Naive B cell (primary cell): ENCODE measurements around the gene C1QTNF1. TPM values are rescaled to one million over a fixed set of nuclear protein-coding genes. Genes with fewer than 3 reads are reported as not detected.
"Not testable (repeated sequence)": the region's sequence is repeated elsewhere in the genome, so short reads cannot be mapped to it uniquely, and the experiment has no call there.

Experiments
- ATAC-seq, 2 donors: fragments of 150-1000 bp; cut with Tn5 transposase; 2 replicates each; pipeline ENCODE4 v1.10.0; 2021; ENCODE audit warnings: low read depth in 2 of 2, mild to moderate bottlenecking in 2 of 2, moderate library complexity in 2 of 2
- DNase-seq: peaks from one replicate; pipeline ENCODE4 v3.0.0; 2022
- H3K27ac Mint-ChIP-seq, 6 donors: one replicate each; pipeline ENCODE4 v1.8.0; 2020 to 2022; ENCODE audit warnings: mild to moderate bottlenecking in 6 of 6, mixed read lengths in 6 of 6, moderate library complexity in 5 of 6, inconsistent platforms in 2 of 6
- H3K27me3 Mint-ChIP-seq, 3 donors: one replicate each; pipeline ENCODE4 v1.8.0; 2021 to 2022; ENCODE audit warnings: mixed read lengths in 3 of 3, mild to moderate bottlenecking in 1 of 3
- H3K36me3 Mint-ChIP-seq, 2 donors: one replicate each; pipeline ENCODE4 v1.8.0; 2020 to 2022; ENCODE audit warnings: mixed read lengths in 2 of 2, inconsistent platforms in 1 of 2, mild to moderate bottlenecking in 1 of 2
- H3K4me1 Mint-ChIP-seq, 3 donors: one replicate each; pipeline ENCODE4 v1.8.0; 2020 to 2022; ENCODE audit warnings: mixed read lengths in 3 of 3, inconsistent platforms in 1 of 3, mild to moderate bottlenecking in 1 of 3, moderate library complexity in 1 of 3
- H3K4me3 Mint-ChIP-seq, 8 donors: one replicate each; pipeline ENCODE4 v1.8.0; 2020 to 2022; ENCODE audit warnings: mild to moderate bottlenecking in 8 of 8, mixed read lengths in 8 of 8, moderate library complexity in 8 of 8, inconsistent platforms in 2 of 8
- H3K9me3 Mint-ChIP-seq, 7 donors: one replicate each; pipeline ENCODE4 v1.8.0; 2020 to 2022; ENCODE audit warnings: mixed read lengths in 7 of 7, mild to moderate bottlenecking in 5 of 7, inconsistent platforms in 2 of 7, moderate library complexity in 1 of 7
- polyA plus RNA-seq, 6 donors: library from polyadenylated mRNA; unstranded; fragments of 300-500 nt; fragmentation: Illumina TruSeq; gene quantifications; one replicate each; pipeline ENCODE4 v1.2.3, GENCODE V29; 2021; ENCODE audit warnings: low read depth in 6 of 6

C1QTNF1 gene
- polyA plus RNA-seq, 6 donors from 2014 or later: not detected

- DNase-seq (no peak), ATAC-seq (no peak)
- H3K36me3 Mint-ChIP-seq: no peaks in the 10 kb centered on the region
- H3K4me3 Mint-ChIP-seq: no peak overlapping the region
- peaks cover 0 to 4% (median 2%) of the 10 kb centered on the region in 3 donors for H3K4me1 Mint-ChIP-seq
- H3K27ac Mint-ChIP-seq: no peak overlapping the region
- peaks cover 22 to 71% (median 52%) of the 10 kb centered on the region in 3 donors for H3K27me3 Mint-ChIP-seq
- H3K9me3 Mint-ChIP-seq: peaks cover 0 to 6% (median 4%) of the 10 kb centered on the region in 7 donors
These were observed 5.6 kb upstream of the C1QTNF1 start for GRCh38 chr17:79018370-79018695.

DNA sequence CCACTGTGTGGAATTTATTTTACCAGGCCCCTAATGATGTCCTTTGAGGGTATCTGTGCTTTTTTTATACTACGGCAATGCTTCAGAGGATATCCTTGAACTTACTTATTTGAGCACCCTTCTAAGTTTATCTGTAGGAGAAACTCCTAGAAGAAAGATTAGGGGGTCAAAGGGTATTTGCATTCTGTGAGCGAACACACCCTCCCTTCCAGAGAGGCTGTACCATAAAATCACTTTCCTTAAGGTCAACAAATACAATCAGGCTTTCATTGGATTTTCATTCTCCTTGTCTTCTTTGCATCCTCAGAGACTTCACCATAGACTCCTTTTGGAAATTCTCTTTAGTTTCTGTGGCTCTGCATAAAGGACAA, 4.7 kb upstream of the C1QTNF1 start:
- ATAC-seq (no peak), DNase-seq (no peak)
- Mint-ChIP-seq H3K4me3 (no peak overlapping the region), H3K4me1 (peaks cover 5 to 7% (median 7%) of the 10 kb centered on the region in 3 donors), H3K36me3 (no peaks in the 10 kb centered on the region), H3K27me3 (peaks cover 28 to 74% (median 55%) of the 10 kb centered on the region in 3 donors), H3K9me3 (peaks cover 0 to 5% (median 1%) of the 10 kb centered on the region in 7 donors), H3K27ac (no peak overlapping the region)

DNA sequence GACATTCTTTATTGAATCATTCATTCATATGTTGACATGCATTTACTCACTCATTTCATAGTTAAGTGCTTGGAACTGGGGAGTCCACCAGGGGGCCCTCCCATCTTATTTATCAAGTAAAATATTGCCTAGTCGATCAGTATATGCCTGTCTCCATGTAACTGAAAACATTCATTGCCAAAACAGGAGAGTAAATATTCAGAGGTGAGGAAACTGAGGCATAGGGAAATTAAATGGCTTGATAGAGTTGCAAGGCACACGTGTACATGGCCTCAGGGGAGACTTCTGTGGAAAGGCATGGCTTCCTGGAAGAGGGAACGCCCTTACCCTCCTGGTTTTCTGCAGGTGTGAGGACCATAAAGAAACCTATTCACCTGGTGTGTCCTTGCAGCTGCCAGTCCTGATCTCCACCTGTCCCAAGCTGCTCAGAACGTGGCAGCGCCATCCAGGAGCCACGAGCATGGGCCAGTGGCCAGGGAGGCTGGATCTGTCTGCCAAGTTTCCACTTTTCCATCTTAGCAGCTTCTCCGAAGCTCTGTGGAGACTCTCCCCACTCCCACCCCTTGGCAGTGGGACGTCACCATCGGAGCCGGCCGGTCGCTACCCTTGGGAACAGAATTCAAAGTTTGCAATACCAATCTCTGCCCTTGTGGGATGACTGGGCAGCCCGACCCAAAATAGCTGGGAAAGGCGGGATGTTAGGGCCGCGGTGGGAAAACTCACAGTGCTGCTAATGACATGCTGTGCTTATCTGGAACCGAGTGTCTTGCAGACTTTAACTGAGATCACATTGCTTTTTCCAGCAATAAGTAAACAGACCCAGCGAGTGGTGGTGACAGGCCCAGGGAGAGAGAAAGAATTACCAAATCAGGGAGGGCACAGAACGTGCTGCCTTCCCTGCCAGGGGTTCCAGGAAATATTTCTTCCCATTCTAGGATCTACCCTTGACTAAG, 4.1 kb upstream of the C1QTNF1 start:
- H3K4me3 Mint-ChIP-seq: no peak overlapping the region
- no peaks in the 10 kb centered on the region for H3K36me3 Mint-ChIP-seq
- peaks cover 33 to 79% (median 58%) of the 10 kb centered on the region in 3 donors for H3K27me3 Mint-ChIP-seq
- H3K4me1 Mint-ChIP-seq: peaks cover 8 to 11% (median 10%) of the 10 kb centered on the region in 3 donors
- ATAC-seq (peak; percentile 30 to 49), DNase-seq (no peak)
- peaks cover 0 to 5% (median 0%) of the 10 kb centered on the region in 7 donors for H3K9me3 Mint-ChIP-seq
- H3K27ac Mint-ChIP-seq: peak overlapping the region in 1 of 6 donors; percentile 39

- no peak for DNase-seq
- ATAC-seq: no peak
- H3K36me3 Mint-ChIP-seq: no peaks in the 10 kb centered on the region
- H3K9me3 Mint-ChIP-seq: peaks cover 0 to 3% (median 0%) of the 10 kb centered on the region in 7 donors
- peaks cover 39 to 84% (median 66%) of the 10 kb centered on the region in 3 donors for H3K27me3 Mint-ChIP-seq
- peaks cover 8 to 11% (median 10%) of the 10 kb centered on the region in 3 donors for H3K4me1 Mint-ChIP-seq
- H3K4me3 Mint-ChIP-seq: no peak overlapping the region
- H3K27ac Mint-ChIP-seq: no peak overlapping the region
These were observed 3.2 kb upstream of the C1QTNF1 start for GRCh38 chr17:79020631-79021301.

DNA sequence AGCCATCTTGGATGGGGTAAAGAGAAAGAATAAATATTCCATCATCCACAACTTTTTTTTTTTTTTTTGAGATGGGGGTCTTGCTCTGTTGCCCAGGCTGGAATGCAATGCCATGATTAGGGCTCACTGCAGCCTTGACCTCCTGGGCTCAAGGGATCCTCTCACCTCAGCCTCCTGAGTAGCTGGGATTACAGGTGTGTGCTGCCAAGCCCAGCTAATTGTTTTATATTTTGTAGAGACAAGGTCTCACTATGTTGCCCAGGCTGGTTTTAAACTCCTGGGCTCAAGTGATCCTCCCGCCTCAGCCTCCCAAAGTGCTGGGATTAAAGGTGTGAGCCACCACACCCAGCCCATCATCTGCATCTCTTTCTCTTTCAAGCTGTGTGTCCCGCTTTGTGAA, 2.0 kb upstream of the C1QTNF1 start:
- Mint-ChIP-seq H3K4me1 (peaks cover 8 to 11% (median 10%) of the 10 kb centered on the region in 3 donors), H3K27me3 (peaks cover 45 to 88% (median 74%) of the 10 kb centered on the region in 3 donors)
- DNase-seq, H3K36me3 Mint-ChIP-seq, H3K4me3 Mint-ChIP-seq, H3K27ac Mint-ChIP-seq, ATAC-seq, H3K9me3 Mint-ChIP-seq: not testable (repeated sequence)

DNA sequence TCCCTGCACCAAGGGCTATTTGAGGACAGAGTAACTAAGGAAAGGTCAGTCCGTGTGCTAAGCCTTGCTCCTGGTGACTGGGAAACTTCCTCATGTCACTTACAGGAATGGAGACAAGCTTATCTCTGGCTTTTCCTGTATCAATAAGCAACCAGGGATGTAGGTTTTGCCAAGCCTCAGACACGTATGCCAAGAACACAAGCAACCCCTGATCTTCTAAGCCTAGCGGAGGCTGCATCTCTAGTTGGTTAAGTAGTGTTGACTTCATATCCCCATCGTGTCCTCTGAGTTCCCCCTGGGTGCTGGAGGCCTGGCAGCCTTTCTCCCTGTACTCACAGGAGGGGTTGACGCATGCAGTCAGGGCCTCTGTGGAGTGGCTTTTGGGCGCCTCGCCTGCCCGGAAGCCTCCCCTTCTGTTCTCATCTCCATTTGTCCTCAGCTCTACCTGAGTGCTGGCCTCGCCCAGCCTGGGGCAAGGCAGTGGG, 1.4 kb upstream of the C1QTNF1 start:
- no peak for ATAC-seq
- Mint-ChIP-seq H3K27me3 (peaks cover 49 to 88% (median 74%) of the 10 kb centered on the region in 3 donors), H3K4me3 (peak overlapping the region in 2 of 8 donors; percentile 37 to 56), H3K36me3 (no peaks in the 10 kb centered on the region), H3K9me3 (no peaks in the 10 kb centered on the region), H3K27ac (no peak overlapping the region), H3K4me1 (peaks cover 8 to 11% (median 10%) of the 10 kb centered on the region in 3 donors)
- no peak for DNase-seq

DNA sequence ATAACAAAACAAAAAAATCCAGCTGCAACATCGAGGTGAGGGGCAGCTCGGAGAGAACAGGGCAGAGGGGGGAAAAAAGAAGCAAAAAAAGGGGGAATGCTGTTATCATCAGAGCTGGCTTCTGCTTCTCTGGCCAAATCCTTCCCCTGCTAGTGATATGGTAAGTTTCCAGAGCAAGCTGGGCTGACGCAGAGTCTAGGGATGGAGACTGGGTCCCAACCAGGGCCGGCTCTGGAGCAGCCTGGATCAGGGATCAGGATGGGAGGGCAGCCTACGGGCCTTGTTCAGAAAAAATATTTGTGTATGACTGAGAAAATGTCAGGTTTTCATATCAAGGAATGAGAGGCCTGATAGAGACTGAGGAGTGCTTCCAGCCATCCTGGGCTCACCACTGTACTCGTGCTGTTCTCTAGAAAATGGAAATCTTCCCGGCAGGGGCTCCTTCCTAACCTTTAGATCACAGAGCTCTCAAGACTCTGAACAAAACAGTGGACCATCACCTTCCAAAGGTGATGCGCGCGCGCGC, 726 bp upstream of the C1QTNF1 start:
- no peak overlapping the region for H3K27ac Mint-ChIP-seq
- no peak for DNase-seq
- no peaks in the 10 kb centered on the region for H3K36me3 Mint-ChIP-seq
- no peak for ATAC-seq
- peaks cover 50 to 94% (median 80%) of the 10 kb centered on the region in 3 donors for H3K27me3 Mint-ChIP-seq
- H3K9me3 Mint-ChIP-seq: no peaks in the 10 kb centered on the region
- peaks cover 8 to 11% (median 10%) of the 10 kb centered on the region in 3 donors for H3K4me1 Mint-ChIP-seq
- H3K4me3 Mint-ChIP-seq: peak overlapping the region in 7 of 8 donors; percentile 37 to 89 (median 86)

DNA sequence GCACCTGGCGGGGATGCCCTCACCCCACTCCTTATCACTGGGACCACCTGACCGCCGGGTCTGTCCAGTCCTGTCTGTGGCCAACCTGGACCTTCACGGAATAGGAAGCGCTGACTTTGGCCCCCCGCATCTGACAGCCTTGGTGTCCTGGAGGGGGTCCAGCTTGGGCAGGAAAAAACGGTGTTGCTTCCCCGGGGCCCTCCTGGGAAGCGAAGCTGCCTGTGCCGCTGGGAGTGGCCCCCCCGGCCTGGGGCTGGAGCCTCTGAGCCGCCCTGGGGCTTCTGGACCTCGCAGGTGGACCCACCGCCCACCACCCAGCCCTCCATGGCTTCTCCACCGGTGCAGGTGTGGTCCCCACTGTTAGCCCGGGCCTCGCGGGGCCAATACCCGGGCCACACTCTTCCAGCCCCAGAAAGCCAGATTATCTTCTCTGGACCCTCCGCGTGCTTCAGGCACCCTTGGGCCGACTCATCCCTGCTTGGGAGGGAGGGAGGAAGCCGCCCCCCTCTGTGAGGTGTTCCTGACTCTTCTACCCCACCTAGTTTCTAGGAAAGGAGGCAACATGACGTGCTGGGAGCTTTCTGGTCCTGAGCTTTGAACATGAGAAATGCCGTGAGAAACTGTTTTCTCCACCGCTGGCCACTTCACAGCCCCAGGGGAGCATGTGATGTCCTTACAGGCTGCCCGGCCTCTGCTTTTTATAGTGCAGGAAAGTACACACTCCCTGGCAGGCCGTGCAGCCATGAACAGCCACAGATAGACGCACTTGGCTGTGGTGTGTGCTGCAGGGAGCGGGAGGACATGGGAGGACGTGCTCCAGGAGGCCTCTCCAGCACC, 1.1 kb downstream of the C1QTNF1 start:
- H3K4me3 Mint-ChIP-seq: peak overlapping the region in 7 of 8 donors; percentile 70 to 88 (median 85)
- H3K4me1 Mint-ChIP-seq: peaks cover 5 to 11% (median 10%) of the 10 kb centered on the region in 3 donors
- no peaks in the 10 kb centered on the region for H3K9me3 Mint-ChIP-seq
- H3K36me3 Mint-ChIP-seq: no peaks in the 10 kb centered on the region
- H3K27me3 Mint-ChIP-seq: peaks cover 58 to 96% (median 71%) of the 10 kb centered on the region in 3 donors
- ATAC-seq (no peak), DNase-seq (no peak)
- peak overlapping the region in 1 of 6 donors; percentile 74 for H3K27ac Mint-ChIP-seq

GRCh38 chr17:79026376-79027273, 2.7 kb downstream of the C1QTNF1 start:
- Mint-ChIP-seq H3K4me3 (peak overlapping the region in 4 of 8 donors; percentile 28 to 61 (median 30)), H3K27me3 (peaks cover 56 to 95% (median 80%) of the 10 kb centered on the region in 3 donors), H3K4me1 (peaks cover 5 to 11% (median 10%) of the 10 kb centered on the region in 3 donors), H3K27ac (no peak overlapping the region), H3K36me3 (no peaks in the 10 kb centered on the region), H3K9me3 (no peaks in the 10 kb centered on the region)
- DNase-seq: no peak
- no peak for ATAC-seq

DNA sequence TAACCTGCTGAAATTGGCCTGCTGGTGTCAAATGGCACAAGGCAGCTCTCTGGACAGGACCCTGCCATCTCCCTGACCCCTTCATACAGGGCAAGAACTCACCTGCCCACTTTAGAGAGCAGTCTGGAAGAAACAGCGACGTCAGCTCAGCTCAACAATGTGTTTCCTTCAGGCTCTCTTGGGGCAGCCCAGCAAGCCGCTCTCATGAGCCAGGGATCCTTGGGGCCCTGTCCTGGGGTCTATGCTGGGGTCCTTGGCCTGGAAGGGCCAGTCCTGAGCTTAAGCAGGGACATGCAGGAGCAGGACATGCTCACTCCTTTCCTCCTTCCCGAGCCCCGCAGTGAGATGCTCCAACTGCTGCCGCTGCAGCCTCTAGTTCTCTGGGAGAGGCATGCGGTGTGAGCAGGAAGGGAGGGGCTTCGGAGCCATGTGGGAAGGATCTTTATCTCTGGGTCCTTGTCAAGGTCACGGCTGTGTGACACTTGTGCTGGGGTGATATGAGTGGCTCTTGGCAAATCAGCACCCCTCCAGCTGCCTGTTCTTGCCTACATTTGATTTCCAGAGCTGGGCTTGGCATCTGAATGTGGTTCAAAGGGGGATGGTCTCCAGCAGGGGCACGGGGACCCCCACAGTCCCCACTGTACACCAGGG, 3.4 kb downstream of the C1QTNF1 start:
- Mint-ChIP-seq H3K27me3 (peaks cover 55 to 95% (median 82%) of the 10 kb centered on the region in 3 donors), H3K4me3 (peak overlapping the region in 1 of 8 donors; percentile 61), H3K9me3 (no peaks in the 10 kb centered on the region), H3K36me3 (no peaks in the 10 kb centered on the region), H3K27ac (no peak overlapping the region), H3K4me1 (peaks cover 5 to 11% (median 10%) of the 10 kb centered on the region in 3 donors)
- DNase-seq (no peak), ATAC-seq (no peak)

DNA sequence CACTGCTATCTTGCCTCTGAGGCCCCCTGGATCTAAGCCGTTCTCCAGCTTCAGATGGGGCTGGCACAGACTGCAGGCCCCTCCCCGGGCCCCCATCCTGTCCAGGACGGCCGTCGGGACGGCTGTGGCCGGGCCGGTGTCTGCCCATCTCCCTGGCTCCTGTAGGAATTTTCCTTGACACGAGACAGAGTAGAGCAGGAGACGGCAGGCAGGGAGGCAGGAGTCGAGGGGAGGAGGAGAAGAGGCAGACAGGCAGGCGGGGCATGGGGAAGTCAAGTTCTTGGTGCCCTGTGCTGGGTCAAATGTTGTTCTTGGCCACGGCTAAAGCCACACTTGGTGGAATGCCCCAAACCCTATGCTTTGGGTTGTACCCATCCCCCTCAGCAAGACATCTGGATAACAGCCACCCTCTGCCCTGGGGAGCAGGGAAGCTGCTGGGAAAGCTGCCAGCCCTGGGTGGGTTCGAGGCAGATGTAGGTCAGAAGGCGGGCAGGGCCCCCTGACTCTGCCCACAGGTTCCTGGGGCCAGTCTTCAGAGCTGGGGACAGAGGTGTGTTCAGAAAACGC, 4.0 kb downstream of the C1QTNF1 start:
- Mint-ChIP-seq H3K4me1 (peaks cover 5 to 11% (median 10%) of the 10 kb centered on the region in 3 donors), H3K4me3 (no peak overlapping the region), H3K27ac (no peak overlapping the region), H3K27me3 (peaks cover 50 to 93% (median 79%) of the 10 kb centered on the region in 3 donors), H3K36me3 (no peaks in the 10 kb centered on the region), H3K9me3 (no peaks in the 10 kb centered on the region)
- ATAC-seq (no peak), DNase-seq (no peak)
